ENCODE measurements around the gene LDB2.
A peak's percentile ranks its signal among the peaks of the same experiment; 100 is the strongest.

The LDB2 gene

GRCh38 chr4:16732741-16733140 is 165.7 kb downstream of the LDB2 start:
- no peak overlapping the region for H3K4me3 ChIP-seq (ENCODE audit: low read length)
- no peak for DNase-seq (ENCODE audit: low read depth, low spot score)

GRCh38 chr4:16731776-16732380 is 166.6 kb downstream of the LDB2 start:
- no peak for DNase-seq (ENCODE audit: low read depth, low spot score)
- H3K4me3 ChIP-seq (ENCODE audit: low read length): no peak overlapping the region

- no peak for DNase-seq (ENCODE audit: low read depth, low spot score)
- no peak overlapping the region for H3K4me3 ChIP-seq (ENCODE audit: low read length)
Observed at GRCh38 chr4:16730522-16731205, 167.8 kb downstream of the LDB2 start.

- no peak overlapping the region for H3K4me3 ChIP-seq (ENCODE audit: low read length)
- DNase-seq (ENCODE audit: low read depth, low spot score): no peak
Observed at GRCh38 chr4:16729336-16729735, 169.1 kb downstream of the LDB2 start.

GRCh38 chr4:16728849-16729248 is 169.6 kb downstream of the LDB2 start:
- no peak overlapping the region for H3K4me3 ChIP-seq (ENCODE audit: low read length)

GRCh38 chr4:16728111-16728510 is 170.3 kb downstream of the LDB2 start:
- H3K4me3 ChIP-seq (ENCODE audit: low read length): no peak overlapping the region
- no peak for DNase-seq (ENCODE audit: low read depth, low spot score)

More at GRCh38 chr4:16728849-16729248, 169.6 kb downstream of the LDB2 start:
- no peak for DNase-seq (ENCODE audit: low read depth, low spot score)

- no peak overlapping the region for H3K4me3 ChIP-seq (ENCODE audit: low read length)
- no peak for DNase-seq (ENCODE audit: low read depth, low spot score)
Observed at GRCh38 chr4:16727218-16727617, 171.2 kb downstream of the LDB2 start.

- no peak for DNase-seq (ENCODE audit: low read depth, low spot score)
Observed at GRCh38 chr4:16726368-16727050, 171.9 kb downstream of the LDB2 start.

GRCh38 chr4:16725252-16725651 is 173.2 kb downstream of the LDB2 start:
- DNase-seq (ENCODE audit: low read depth, low spot score): peak; percentile 1
- no peak overlapping the region for H3K4me3 ChIP-seq (ENCODE audit: low read length)

More at GRCh38 chr4:16726368-16727050, 171.9 kb downstream of the LDB2 start:
- no peak overlapping the region for H3K4me3 ChIP-seq (ENCODE audit: low read length)

GRCh38 chr4:16722416-16722815 is 176.0 kb downstream of the LDB2 start:
- DNase-seq (ENCODE audit: low read depth, low spot score): no peak
- no peak overlapping the region for H3K4me3 ChIP-seq (ENCODE audit: low read length)

- no peak overlapping the region for H3K4me3 ChIP-seq (ENCODE audit: low read length)
- DNase-seq (ENCODE audit: low read depth, low spot score): peak; percentile 16
Observed at GRCh38 chr4:16721613-16722291, 176.7 kb downstream of the LDB2 start.

GRCh38 chr4:16720761-16721160 is 177.7 kb downstream of the LDB2 start:
- DNase-seq (ENCODE audit: low read depth, low spot score): no peak
- H3K4me3 ChIP-seq (ENCODE audit: low read length): no peak overlapping the region

- no peak for DNase-seq (ENCODE audit: low read depth, low spot score)
- H3K4me3 ChIP-seq (ENCODE audit: low read length): no peak overlapping the region
Observed at GRCh38 chr4:16717266-16717970, 181.0 kb downstream of the LDB2 start.

- no peak overlapping the region for H3K4me3 ChIP-seq (ENCODE audit: low read length)
Observed at GRCh38 chr4:16715482-16715881, 183.0 kb downstream of the LDB2 start.

GRCh38 chr4:16714191-16714590 is 184.3 kb downstream of the LDB2 start:
- DNase-seq (ENCODE audit: low read depth, low spot score): no peak
- no peak overlapping the region for H3K4me3 ChIP-seq (ENCODE audit: low read length)

More at GRCh38 chr4:16715482-16715881, 183.0 kb downstream of the LDB2 start:
- DNase-seq (ENCODE audit: low read depth, low spot score): no peak

- no peak overlapping the region for H3K4me3 ChIP-seq (ENCODE audit: low read length)
- no peak for DNase-seq (ENCODE audit: low read depth, low spot score)
Observed at GRCh38 chr4:16713696-16714095, 184.7 kb downstream of the LDB2 start.

- no peak for DNase-seq (ENCODE audit: low read depth, low spot score)
- no peak overlapping the region for H3K4me3 ChIP-seq (ENCODE audit: low read length)
Observed at GRCh38 chr4:16713271-16713670, 185.2 kb downstream of the LDB2 start.

GRCh38 chr4:16710198-16710597 is 188.2 kb downstream of the LDB2 start:
- no peak for DNase-seq (ENCODE audit: low read depth, low spot score)
- H3K4me3 ChIP-seq (ENCODE audit: low read length): no peak overlapping the region

- no peak for DNase-seq (ENCODE audit: low read depth, low spot score)
- no peak overlapping the region for H3K4me3 ChIP-seq (ENCODE audit: low read length)
Observed at GRCh38 chr4:16707874-16708273, 190.6 kb downstream of the LDB2 start.

Measured in Jurkat, Clone E6-1 (cell line).